Subcutaneous adipose tissue (tissue), 4 donors: Measurements from ENCODE around the gene ICAM3. TPM values are rescaled to one million over a fixed set of nuclear protein-coding genes. Genes with fewer than 3 reads are reported as not detected.

Experiments
- CTCF ChIP-seq: fragments of 450-650 bp; IDR thresholded peaks from one replicate; pipeline ENCODE4 v1.5.1; 2016; ENCODE audit warnings: low read depth, mild to moderate bottlenecking, control low read depth, antibody characterized with exemption, moderate library complexity
- total RNA-seq, 4 donors: library from RNA; depleted of rRNA; stranded (reverse); fragments of >200 nt; gene quantifications; one replicate each; pipeline ENCODE4 v1.1.0, GENCODE V29; 2016

Gene ICAM3
- total RNA-seq, 4 donors from 2014 or later, result 4.9 to 17.3 (median 9.2) TPM

- no peak for TF ChIP-seq CTCF
Measured at GRCh38 chr19:10295305-10295846, 44.0 kb downstream of the ICAM3 start.

DNA sequence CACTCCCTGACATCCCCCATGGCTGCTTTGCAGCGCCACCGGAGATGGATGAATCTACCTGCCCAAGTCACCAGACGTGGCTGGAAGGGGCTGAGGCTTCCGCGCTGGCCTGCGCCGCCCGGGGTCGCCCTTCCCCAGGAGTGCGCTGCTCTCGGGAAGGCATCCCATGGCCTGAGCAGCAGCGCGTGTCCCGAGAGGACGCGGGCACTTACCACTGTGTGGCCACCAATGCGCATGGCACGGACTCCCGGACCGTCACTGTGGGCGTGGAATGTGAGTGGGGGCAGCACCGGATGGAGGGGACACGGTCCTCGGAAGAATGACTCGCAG lies 45.1 kb downstream of the ICAM3 start:
- TF ChIP-seq CTCF, result no peak

DNA sequence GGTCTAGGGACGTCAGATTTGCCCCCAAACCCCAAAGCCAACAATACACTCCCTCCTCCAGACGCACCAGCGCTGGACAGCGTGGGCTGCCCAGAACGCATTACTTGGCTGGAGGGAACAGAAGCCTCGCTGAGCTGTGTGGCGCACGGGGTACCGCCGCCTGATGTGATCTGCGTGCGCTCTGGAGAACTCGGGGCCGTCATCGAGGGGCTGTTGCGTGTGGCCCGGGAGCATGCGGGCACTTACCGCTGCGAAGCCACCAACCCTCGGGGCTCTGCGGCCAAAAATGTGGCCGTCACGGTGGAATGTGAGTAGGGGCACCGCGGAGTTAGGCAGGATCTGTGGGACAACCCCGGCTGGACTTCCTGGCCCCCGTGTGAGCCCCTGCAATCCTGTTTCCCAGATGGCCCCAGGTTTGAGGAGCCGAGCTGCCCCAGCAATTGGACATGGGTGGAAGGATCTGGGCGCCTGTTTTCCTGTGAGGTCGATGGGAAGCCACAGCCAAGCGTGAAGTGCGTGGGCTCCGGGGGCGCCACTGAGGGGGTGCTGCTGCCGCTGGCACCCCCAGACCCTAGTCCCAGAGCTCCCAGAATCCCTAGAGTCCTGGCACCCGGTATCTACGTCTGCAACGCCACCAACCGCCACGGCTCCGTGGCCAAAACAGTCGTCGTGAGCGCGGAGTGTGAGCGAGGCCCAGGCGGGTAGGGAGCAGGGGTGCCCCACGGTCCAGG lies 45.6 kb downstream of the ICAM3 start:
- TF ChIP-seq CTCF, result no peak

- no peak for TF ChIP-seq CTCF
Measured at GRCh38 chr19:10292789-10293636, 46.4 kb downstream of the ICAM3 start.

- TF ChIP-seq CTCF, result no peak
Measured at GRCh38 chr19:10292206-10292788, 47.1 kb downstream of the ICAM3 start.

- TF ChIP-seq CTCF, result no peak
Measured at GRCh38 chr19:10291554-10292205, 47.7 kb downstream of the ICAM3 start.
